HPDE6-E6E7 (cell line): ENCODE results near the gene MCC.

Experiments used
- DNase-seq: peaks from one replicate; pipeline ENCODE4 v3.0.0; 2011; ENCODE audit warnings: missing footprints; ENCODE audit errors: extremely low spot score

The MCC gene

GRCh38 chr5:113147101-113147508, 341.1 kb downstream of the MCC start:
- DNase-seq, result no peak

- peak; percentile 93 for DNase-seq
These were observed 342.4 kb downstream of the MCC start for GRCh38 chr5:113145757-113146387.

- DNase-seq, result no peak
These were observed 346.1 kb downstream of the MCC start for GRCh38 chr5:113142186-113142585.

- no peak for DNase-seq
These were observed 347.2 kb downstream of the MCC start for GRCh38 chr5:113140837-113141671.

GRCh38 chr5:113133211-113133975, 354.9 kb downstream of the MCC start:
- no peak for DNase-seq

DNA sequence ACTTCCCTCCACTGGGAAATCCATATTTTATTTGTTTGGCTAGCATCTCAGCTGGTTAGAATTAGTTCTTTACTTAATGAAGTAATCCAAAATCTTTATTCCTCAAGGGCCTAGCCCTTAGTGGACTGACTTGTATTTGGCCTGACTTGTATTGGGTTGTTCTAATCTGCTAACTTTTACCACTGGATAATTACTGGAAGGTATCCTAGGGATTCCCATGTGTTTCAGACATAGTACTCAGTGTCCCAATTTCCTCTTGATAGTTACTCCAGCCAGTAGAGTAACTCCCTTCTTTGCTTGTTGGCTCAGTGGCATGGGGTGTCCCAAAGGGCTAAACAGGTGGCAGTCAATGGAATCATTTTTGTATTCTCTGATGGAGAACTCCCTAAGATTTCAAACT, 355.7 kb downstream of the MCC start:
- DNase-seq, result no peak

- no peak for DNase-seq
These were observed 359.5 kb downstream of the MCC start for GRCh38 chr5:113128641-113129330.

- no peak for DNase-seq
These were observed 360.2 kb downstream of the MCC start for GRCh38 chr5:113128082-113128481.

GRCh38 chr5:113127021-113127420, 361.2 kb downstream of the MCC start:
- no peak for DNase-seq

- no peak for DNase-seq
These were observed 362.9 kb downstream of the MCC start for GRCh38 chr5:113125371-113125770.

- no peak for DNase-seq
These were observed 363.3 kb downstream of the MCC start for GRCh38 chr5:113124914-113125313.

GRCh38 chr5:113124265-113124664, 364.0 kb downstream of the MCC start:
- no peak for DNase-seq

- no peak for DNase-seq
These were observed 364.6 kb downstream of the MCC start for GRCh38 chr5:113123618-113124017.

DNA sequence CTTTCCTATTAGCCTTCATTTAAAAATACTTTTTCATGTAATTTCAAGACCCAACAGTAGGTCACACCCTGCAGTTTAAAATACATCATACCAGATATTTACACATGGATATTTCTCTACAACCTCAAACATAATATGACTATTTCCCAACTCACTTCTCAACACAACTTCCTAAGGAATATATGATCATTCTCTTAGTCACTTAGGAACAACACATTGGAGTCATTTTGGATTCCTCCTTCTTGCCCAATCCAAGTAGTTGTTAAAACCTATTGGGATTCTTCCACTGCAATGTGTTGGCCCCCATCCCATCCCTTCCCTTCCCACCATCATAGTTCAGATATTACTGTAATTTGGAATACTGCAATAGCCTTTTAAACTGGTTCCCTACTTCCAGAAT, 366.2 kb downstream of the MCC start:
- DNase-seq, result no peak

- no peak for DNase-seq
These were observed 368.9 kb downstream of the MCC start for GRCh38 chr5:113119246-113119924.

- DNase-seq, result no peak
These were observed 369.5 kb downstream of the MCC start for GRCh38 chr5:113118765-113119164.

DNA sequence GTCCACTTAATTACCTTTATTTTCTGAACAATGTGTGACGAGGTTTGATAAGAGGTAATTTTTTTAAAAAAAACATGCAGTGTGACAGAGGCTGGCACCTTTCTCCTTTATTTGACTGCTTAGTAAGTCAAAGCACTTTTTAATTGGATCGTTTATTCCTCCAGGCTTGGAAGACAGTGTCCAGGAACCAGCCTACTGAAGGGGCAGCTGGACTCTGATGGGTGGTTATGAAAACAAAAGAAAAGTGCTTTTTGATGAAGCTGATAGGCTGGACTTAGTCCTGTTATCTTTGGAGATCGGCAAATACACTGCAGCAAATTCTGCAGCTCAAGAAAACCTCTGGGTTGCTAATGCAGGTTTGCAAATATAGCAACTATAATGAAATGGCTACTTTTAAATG, 370.0 kb downstream of the MCC start:
- no peak for DNase-seq

- DNase-seq, result no peak
These were observed 370.6 kb downstream of the MCC start for GRCh38 chr5:113117543-113118115.

DNA sequence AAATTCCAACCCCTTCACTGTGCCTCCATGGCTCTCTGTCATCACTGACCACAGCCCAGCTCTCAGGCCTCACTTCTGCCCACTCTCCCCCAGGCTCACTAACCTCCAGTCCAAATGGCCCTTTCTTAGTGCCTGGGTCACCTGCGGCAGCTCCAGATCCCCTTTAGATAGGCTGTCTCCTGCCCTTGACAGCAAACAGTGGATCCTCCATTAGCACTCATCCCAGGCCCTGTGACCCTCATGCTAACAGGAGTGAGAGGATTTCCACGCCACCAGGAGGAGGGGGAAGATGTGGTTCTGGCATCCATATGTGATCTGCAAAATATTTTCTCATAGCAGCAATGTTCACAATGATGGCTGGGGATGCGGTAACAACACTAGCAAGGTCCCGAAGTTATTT, 372.3 kb downstream of the MCC start:
- DNase-seq, result no peak

GRCh38 chr5:113115061-113115460, 373.2 kb downstream of the MCC start:
- no peak for DNase-seq

DNA sequence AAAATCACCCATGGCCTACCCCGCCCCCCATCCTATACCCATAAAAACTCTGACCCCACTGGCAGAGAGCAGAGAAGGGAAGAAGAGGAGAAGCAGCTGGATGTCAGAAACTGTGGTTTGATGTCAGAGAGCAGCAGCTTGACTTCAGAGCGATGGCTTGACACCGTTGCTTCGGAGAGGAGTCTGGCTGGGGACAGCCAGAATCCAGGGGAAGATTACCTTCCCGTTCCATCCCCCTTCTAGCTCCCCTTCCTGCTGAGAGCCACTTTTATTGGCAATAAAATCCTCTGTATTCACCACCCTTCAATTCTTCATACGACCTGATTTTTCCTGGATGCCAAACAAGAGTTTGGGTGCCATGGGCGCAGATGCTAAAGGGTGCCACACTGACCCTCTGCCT, 373.7 kb downstream of the MCC start:
- no peak for DNase-seq
